Measurements from ENCODE around the gene SPTAN1.

SPTAN1 gene

GRCh38 chr9:128552744-128553440 lies 505 bp downstream of the SPTAN1 start:
- peak overlapping the region; percentile 83 for H3K4me3 ChIP-seq (ENCODE audit: low read depth, low read length)
- DNase-seq (ENCODE audit: low read depth) = no peak
- in situ Hi-C loops (cut with HindIII; ENCODE audit: low sequenced_read_pairs) = no loop called here
- no peak for TF ChIP-seq CTCF (IDR thresholded peaks at IDR 0.05; ENCODE audit: low read depth, low read length, missing control alignments)

- in situ Hi-C loops (cut with HindIII; ENCODE audit: low sequenced_read_pairs) = no loop called here
- peak; percentile 47 for DNase-seq (ENCODE audit: low read depth)
- peak overlapping the region; percentile 83 for H3K4me3 ChIP-seq (ENCODE audit: low read depth, low read length)
- TF ChIP-seq CTCF (IDR thresholded peaks at IDR 0.05; ENCODE audit: low read depth, low read length, missing control alignments) = no peak
These were observed 1.3 kb downstream of the SPTAN1 start for GRCh38 chr9:128553728-128554127.

GRCh38 chr9:128554155-128554862 lies 1.9 kb downstream of the SPTAN1 start:
- H3K4me3 ChIP-seq (ENCODE audit: low read depth, low read length) = peak overlapping the region; percentile 83
- DNase-seq (ENCODE audit: low read depth) = peak; percentile 74

GRCh38 chr9:128555180-128555721 lies 2.9 kb downstream of the SPTAN1 start:
- TF ChIP-seq CTCF (IDR thresholded peaks at IDR 0.05; ENCODE audit: low read depth, low read length, missing control alignments) = no peak
- peak; percentile 61 for DNase-seq (ENCODE audit: low read depth)
- in situ Hi-C loops (cut with HindIII; ENCODE audit: low sequenced_read_pairs) = no loop called here
- peak overlapping the region; percentile 83 for H3K4me3 ChIP-seq (ENCODE audit: low read depth, low read length)

More at GRCh38 chr9:128554155-128554862, 1.9 kb downstream of the SPTAN1 start:
- in situ Hi-C loops (cut with HindIII; ENCODE audit: low sequenced_read_pairs) = no loop called here
- TF ChIP-seq CTCF (IDR thresholded peaks at IDR 0.05; ENCODE audit: low read depth, low read length, missing control alignments) = peak; percentile 17

GRCh38 chr9:128556276-128556675 lies 3.9 kb downstream of the SPTAN1 start:
- DNase-seq (ENCODE audit: low read depth) = no peak
- H3K4me3 ChIP-seq (ENCODE audit: low read depth, low read length) = no peak overlapping the region
- no peak for TF ChIP-seq CTCF (IDR thresholded peaks at IDR 0.05; ENCODE audit: low read depth, low read length, missing control alignments)
- in situ Hi-C loops (cut with HindIII; ENCODE audit: low sequenced_read_pairs) = no loop called here

GRCh38 chr9:128556926-128557634 lies 4.7 kb downstream of the SPTAN1 start:
- in situ Hi-C loops (cut with HindIII; ENCODE audit: low sequenced_read_pairs) = no loop called here
- no peak overlapping the region for H3K4me3 ChIP-seq (ENCODE audit: low read depth, low read length)
- TF ChIP-seq CTCF (IDR thresholded peaks at IDR 0.05; ENCODE audit: low read depth, low read length, missing control alignments) = no peak
- no peak for DNase-seq (ENCODE audit: low read depth)
